Liver (tissue), 9 donors: ENCODE results near the gene TSC22D2. TPM values are rescaled to one million over a fixed set of nuclear protein-coding genes. Genes with fewer than 3 reads are reported as not detected.

Source experiments
- DNase-seq: peaks from one replicate; pipeline ENCODE4 v3.0.0-alpha.2; 2017; ENCODE audit warnings: low spot score
- H3K27ac ChIP-seq, 2 donors: one replicate each; pipeline ENCODE4 v1.7.0; 2013; ENCODE audit warnings: inconsistent platforms in 2 of 2, low read length in 2 of 2, control low read depth in 1 of 2, low read depth in 1 of 2, mild to moderate bottlenecking in 1 of 2
- H3K27me3 ChIP-seq, 4 donors: one replicate each; pipeline versions ENCODE4 v1.6.1 to v1.7.0; 2013; ENCODE audit warnings: low read length in 3 of 4, inconsistent platforms in 1 of 4, mild to moderate bottlenecking in 1 of 4, moderate library complexity in 1 of 4; ENCODE audit not compliant: control insufficient read depth in 4 of 4, insufficient read depth in 4 of 4
- H3K36me3 ChIP-seq, 4 donors: one replicate each; pipeline versions ENCODE4 v1.6.1 to v1.7.0; 2013; ENCODE audit warnings: low read length in 3 of 4, mild to moderate bottlenecking in 3 of 4, low read depth in 1 of 4, moderate library complexity in 1 of 4; ENCODE audit not compliant: control insufficient read depth in 4 of 4, insufficient read depth in 3 of 4
- H3K4me1 ChIP-seq, 4 donors: one replicate each; pipeline versions ENCODE4 v1.6.1 to v1.7.0; 2013; ENCODE audit warnings: low read length in 3 of 4, mild to moderate bottlenecking in 3 of 4, moderate library complexity in 1 of 4; ENCODE audit not compliant: control insufficient read depth in 4 of 4, insufficient read depth in 4 of 4
- H3K4me3 ChIP-seq, 3 donors: one replicate each; pipeline versions ENCODE4 v1.6.1 to v1.7.0; 2013; ENCODE audit warnings: low read length in 3 of 3, control low read depth in 1 of 3, low read depth in 1 of 3, mild to moderate bottlenecking in 1 of 3
- H3K9ac ChIP-seq, 2 donors: one replicate each; pipeline ENCODE4 v1.7.0; 2013; ENCODE audit warnings: low read length in 2 of 2, mild to moderate bottlenecking in 2 of 2, moderate library complexity in 2 of 2, control low read depth in 1 of 2, low read depth in 1 of 2
- H3K9me3 ChIP-seq, 4 donors: one replicate each; pipeline versions ENCODE4 v1.6.1 to v1.7.0; 2013; ENCODE audit warnings: low read length in 3 of 4; ENCODE audit not compliant: control insufficient read depth in 4 of 4
- CTCF ChIP-seq: fragments of 150-350 bp; IDR thresholded peaks from 2 replicates; pipeline ENCODE4 v1.5.1; 2017; ENCODE audit warnings: improper control_type of control experiment, low read depth, low read length; ENCODE audit not compliant: missing input control
- EGR1 ChIP-seq, 2 donors: IDR thresholded peaks; 2 replicates each; pipeline ENCODE4 v1.6.1; 2016 to 2018; ENCODE audit warnings: antibody characterized with exemption in 2 of 2, low read depth in 2 of 2
- FOXA1 ChIP-seq: IDR thresholded peaks from 2 replicates; pipeline ENCODE4 v1.6.1; 2016; ENCODE audit warnings: antibody characterized with exemption
- GABPA ChIP-seq, 2 donors: IDR thresholded peaks in 1 of 2; conservative IDR thresholded peaks in 1 of 2; 2 replicates each; pipeline ENCODE4 v1.6.1; 2016; ENCODE audit warnings: antibody characterized with exemption in 2 of 2, mild to moderate bottlenecking in 1 of 2, moderate library complexity in 1 of 2
- HNF4A ChIP-seq, 2 donors: conservative IDR thresholded peaks; 2 replicates each; pipeline ENCODE4 v1.6.1; 2016; ENCODE audit warnings: antibody characterized with exemption in 2 of 2, mild to moderate bottlenecking in 2 of 2
- HNF4G ChIP-seq: IDR thresholded peaks from 2 replicates; pipeline ENCODE4 v1.6.1; 2016; ENCODE audit warnings: antibody characterized with exemption
- MAX ChIP-seq: IDR thresholded peaks from 2 replicates; pipeline ENCODE4 v1.6.1; 2016; ENCODE audit warnings: antibody characterized with exemption
- NR2F2 ChIP-seq: IDR thresholded peaks from 2 replicates; pipeline ENCODE4 v1.6.1; 2016; ENCODE audit warnings: antibody characterized with exemption
- RAD21 ChIP-seq, 2 donors: IDR thresholded peaks; 2 replicates each; pipeline ENCODE4 v1.6.1; 2016; ENCODE audit warnings: antibody characterized with exemption in 2 of 2, mild to moderate bottlenecking in 2 of 2
- REST ChIP-seq: IDR thresholded peaks from 2 replicates; pipeline ENCODE4 v1.6.1; 2016; ENCODE audit warnings: antibody characterized with exemption, mild to moderate bottlenecking
- RXRA ChIP-seq, 2 donors: IDR thresholded peaks; 2 replicates each; pipeline ENCODE4 v1.6.1; 2017 to 2018; ENCODE audit warnings: antibody characterized with exemption in 2 of 2, mild to moderate bottlenecking in 1 of 2
- SP1 ChIP-seq: IDR thresholded peaks from 2 replicates; pipeline ENCODE4 v1.6.1; 2018; ENCODE audit warnings: antibody characterized with exemption, mild to moderate bottlenecking
- TAF1 ChIP-seq: conservative IDR thresholded peaks from 2 replicates; pipeline ENCODE4 v1.6.1; 2016; ENCODE audit warnings: antibody characterized with exemption, mild to moderate bottlenecking
- YY1 ChIP-seq: IDR thresholded peaks from 2 replicates; pipeline ENCODE4 v1.6.1; 2016; ENCODE audit warnings: antibody characterized with exemption, mild to moderate bottlenecking
- ZBTB33 ChIP-seq: IDR thresholded peaks from 2 replicates; pipeline ENCODE4 v1.6.1; 2016; ENCODE audit warnings: antibody characterized with exemption
- WGBS: extraction: QIAGEN DNeasy Blood & Tissue Kit; methylation state at CpG from one replicate; pipeline ENCODE4 v1.1.7; 2013; 5-methylcytosine and 5-hydroxymethylcytosine counted together
- polyA plus RNA-seq, 2 donors: library from polyadenylated mRNA; stranded (reverse) in 1 of 2; unstranded in 1 of 2; fragments of 200-250 nt in 1 of 2; fragments of >200 nt in 1 of 2; fragmentation: Nextera tagmentation in 1 of 2; extraction: Ambion mirVana in 1 of 2; gene quantifications; one replicate each; pipeline versions ENCODE4 v1.2.1 to v1.2.3, GENCODE V29; 2013 to 2015
- total RNA-seq, 2 donors: library from RNA; depleted of rRNA; stranded (reverse); fragments of >200 nt; gene quantifications; one replicate each; pipeline ENCODE4 v1.2.3, GENCODE V29; 2014
- donor health status: healthy.
- donor health status: healthy.
- donor health status: healthy.
- donor health status: healthy.
- donor health status: healthy.

TSC22D2 gene
- total and polyA plus RNA-seq, 4 donors, result 4.0 to 9.6 (median 7.8) TPM

GRCh38 chr3:150454085-150454484 lies 46.0 kb downstream of the TSC22D2 start:
- TF ChIP-seq FOXA1 (no peak), TAF1 (no peak), MAX (no peak), ZBTB33 (no peak), NR2F2 (no peak), CTCF (no peak), HNF4A (conservative IDR thresholded peaks at IDR 0.05) (no peak), RXRA (IDR thresholded peaks at IDR 0.05) (no peak), EGR1 (IDR thresholded peaks at IDR 0.05; ENCODE audit: low read depth in 2 of 2) (no peak), REST (no peak), GABPA (IDR thresholded peaks at IDR 0.05 in 1 of 2, conservative IDR thresholded peaks at IDR 0.05 in 1 of 2) (no peak), SP1 (no peak), RAD21 (IDR thresholded peaks at IDR 0.05) (no peak), YY1 (no peak), HNF4G (no peak)
- WGBS, result 87% methylated on average over 2 of the region's 2 CpGs
- no peak overlapping the region for H3K9ac ChIP-seq
- peaks cover 0 to 9% (median 7%) of the 10 kb centered on the region in 4 donors for H3K36me3 ChIP-seq
- H3K27ac ChIP-seq, result no peak overlapping the region
- H3K9me3 ChIP-seq, result no peaks in the 10 kb centered on the region
- H3K4me3 ChIP-seq, result no peak overlapping the region
- H3K27me3 ChIP-seq, result no peaks in the 10 kb centered on the region
- no peak for DNase-seq
- H3K4me1 ChIP-seq, result peaks cover 0 to 3% (median 0%) of the 10 kb centered on the region in 4 donors

GRCh38 chr3:150454622-150455021 lies 46.5 kb downstream of the TSC22D2 start:
- Histone ChIP-seq H3K27me3 (no peaks in the 10 kb centered on the region), H3K9ac (no peak overlapping the region), H3K36me3 (peaks cover 0 to 9% (median 7%) of the 10 kb centered on the region in 4 donors), H3K4me1 (no peaks in the 10 kb centered on the region), H3K9me3 (no peaks in the 10 kb centered on the region), H3K27ac (no peak overlapping the region), H3K4me3 (no peak overlapping the region)
- no peak for TF ChIP-seq MAX
- TF ChIP-seq EGR1 (IDR thresholded peaks at IDR 0.05; ENCODE audit: low read depth in 2 of 2), result no peak
- WGBS, result 95% methylated on average over 1 of the region's 1 CpG
- DNase-seq, result no peak
